Activated CD4-positive, alpha-beta T cell treated with anti-CD3 and anti-CD28 coated beads, Interleukin-2, amount 10 ng/mL, durations not matched to agents 7 days and 5 days (primary cell): Measurements from ENCODE around the gene DZIP1L. TPM values are rescaled to one million over a fixed set of nuclear protein-coding genes. Genes with fewer than 3 reads are reported as not detected.

ENCODE experiments used
- total RNA-seq, 2 experiments: library from RNA; stranded (reverse); gene quantifications; one replicate each; pipeline ENCODE4 v1.2.3, GENCODE V29; 2021

Gene DZIP1L
- total RNA-seq, 2 experiments from 2014 or later = 0.37 to 0.40 TPM

Other genes with a start within 250 kb of the DZIP1L start
- gene CLDN18, start 105.4 kb downstream of the DZIP1L start, total RNA-seq = not detected
- gene A4GNT, start 16.8 kb upstream of the DZIP1L start, total RNA-seq = not detected
- gene DBR1, start 59.3 kb upstream of the DZIP1L start, total RNA-seq = 10 to 100 TPM; 19.3 to 21.5 TPM
- gene ARMC8, start 71.7 kb upstream of the DZIP1L start, total RNA-seq = 10 to 100 TPM; 39.0 to 53.2 TPM
- not detected for gene NME9, start 214.2 kb upstream of the DZIP1L start, total RNA-seq
- gene MRAS, start 233.0 kb upstream of the DZIP1L start, total RNA-seq = not detected